ENCODE data around the gene SLC17A2. TPM values are rescaled to one million over a fixed set of nuclear protein-coding genes. Genes with fewer than 3 reads are reported as not detected.

Gene SLC17A2
- total and polyA plus RNA-seq, 2 of the 8 experiments (the other 6 are each of a cell fraction or from before 2014, with no cell fraction given): not detected

GRCh38 chr6:25966711-25967110 is 36.2 kb upstream of the SLC17A2 start:
- Histone ChIP-seq H3K4me2 (ENCODE audit: insufficient read depth in 1 of 2, low read depth in 2 of 2, low read length in 2 of 2) (peak overlapping the region in 1 of 2 experiments; percentile 29; a peak in 2 of 4 replicates), H2BK120ac (replicated peaks; ENCODE audit: low read depth, low read length) (no peak overlapping the region), H2BK5ac (ENCODE audit: low read depth, low read length) (no peak overlapping the region), H3K23ac (ENCODE audit: insufficient read length) (no peak overlapping the region), H4K20me1 (replicated peaks in 1 of 2; ENCODE audit: control insufficient read depth in 1 of 2, insufficient read depth in 2 of 2, low read length in 2 of 2) (no peaks in the 10 kb centered on the region), H2AK5ac (ENCODE audit: low read depth, low read length) (no peak overlapping the region), H3K27ac (ENCODE audit: low read depth, low read length) (no peak overlapping the region), H3K79me2 (ENCODE audit: control insufficient read depth in 1 of 2, insufficient read depth in 2 of 2, low read length in 2 of 2) (no peaks in the 10 kb centered on the region), H3K79me1 (ENCODE audit: low read depth, low read length) (no peaks in the 10 kb centered on the region), H2BK15ac (ENCODE audit: low read length) (no peak overlapping the region), H3K27me3 (replicated peaks in 1 of 4; ENCODE audit: control insufficient read depth in 3 of 4, extremely low read depth in 1 of 4, insufficient read depth in 3 of 4, low read length in 3 of 4) (peaks cover 0 to 2% (median 0%) of the 10 kb centered on the region in 4 experiments; a peak in 4 of 7 replicates), H3K36me3 (ENCODE audit: control insufficient read depth in 2 of 4, insufficient read depth in 4 of 4, low read length in 3 of 4) (peaks cover 0 to 1% (median 0%) of the 10 kb centered on the region in 4 experiments; a peak in 3 of 8 replicates), H2AFZ (ENCODE audit: low read length) (no peak overlapping the region), H4K5ac (ENCODE audit: insufficient read length, low read depth, low read length) (no peak overlapping the region), H2BK12ac (ENCODE audit: low read depth, low read length) (no peak overlapping the region; the same call in 1 of the 2 replicates), H3K4me1 (replicated peaks in 1 of 4; ENCODE audit: control insufficient read depth in 3 of 4, insufficient read depth in 4 of 4, low read length in 3 of 4) (peaks cover 9 to 24% (median 18%) of the 10 kb centered on the region in 4 experiments), H3K4me3 (ENCODE audit: extremely low read depth in 1 of 4, insufficient read depth in 2 of 4, low read depth in 3 of 4, low read length in 4 of 4) (no peak overlapping the region), H3K14ac (ENCODE audit: insufficient read length) (no peak overlapping the region), H3K18ac (ENCODE audit: extremely low read depth, low read length) (no peak overlapping the region), H2BK20ac (ENCODE audit: low read length) (no peak overlapping the region), H3K4ac (replicated peaks; ENCODE audit: insufficient read length, low read depth, low read length) (no peak overlapping the region), H4K8ac (ENCODE audit: extremely low read depth, insufficient read depth, low read length) (no peak overlapping the region), H3K9ac (replicated peaks in 1 of 4; ENCODE audit: extremely low read depth in 1 of 4, low read depth in 3 of 4, low read length in 3 of 4) (no peak overlapping the region), H3K9me3 (ENCODE audit: insufficient read depth in 2 of 2, low read depth in 1 of 2, low read length in 1 of 2) (no peaks in the 10 kb centered on the region), H3K56ac (replicated peaks; ENCODE audit: insufficient read length, low read depth, low read length) (no peak overlapping the region), H4K91ac (replicated peaks; ENCODE audit: insufficient read length, low read length) (no peak overlapping the region), H3K23me2 (ENCODE audit: low read depth, low read length) (peaks cover 4% of the 10 kb centered on the region)
- FAIRE-seq: no peak
- no peak for TF ChIP-seq CEBPB (IDR thresholded peaks at IDR 0.05; ENCODE audit: low read depth, low read length)
- no peak for TF ChIP-seq GTF2F1 (IDR thresholded peaks at IDR 0.05; ENCODE audit: borderline replicate concordance, low read depth, low read length)
- TF ChIP-seq TAF7 (optimal IDR thresholded peaks at IDR 0.05; ENCODE audit: borderline replicate concordance, low read depth, low read length): no peak
- no peak for TF ChIP-seq BRCA1 (IDR thresholded peaks at IDR 0.05; ENCODE audit: low read depth, low read length)
- no peak for TF ChIP-seq YY1 (IDR thresholded peaks at IDR 0.05; ENCODE audit: low read depth, low read length)
- TF ChIP-seq FOSL1 (IDR thresholded peaks at IDR 0.05; ENCODE audit: insufficient read depth, low read depth, low read length): no peak
- 92% methylated on average over 9 of the region's 9 CpGs; no CpG with 5 or more reads in 1 of the 2 experiments for WGBS, 2 experiments (ENCODE audit: extremely low coverage in 1 of 2, insufficient coverage in 1 of 2, insufficient read length in 1 of 2, insufficient replicate concordance in 2 of 2, low coverage in 1 of 2, low lambda C conversion rate in 2 of 2, missing lambda C conversion rate in 1 of 2)
- ChIA-PET CTCF (ENCODE audit: partially characterized antibody) (interaction anchor here (0.6 to 2.0 kb wide), 5 partner anchors 14 to 702 kb away, joined by 3 to 12 read pairs (median 3); a partner anchor contains a TSS), POLR2A (ENCODE audit: partially characterized antibody) (no interaction called here)
- DNase-seq (ENCODE audit: low read depth in 1 of 2, low spot score in 2 of 2): no peak

Measured in H1 (cell line).